AG04450 (cell line): ENCODE results near the gene RBM44. TPM values are rescaled to one million over a fixed set of nuclear protein-coding genes. Genes with fewer than 3 reads are reported as not detected.

Experiments used
- CTCF ChIA-PET: fragments of 300-600, 350-600 bp; formaldehyde crosslinking; extraction: SDS; loops from one replicate; lab custom pipeline; 2022; ENCODE audit warnings: antibody characterized with exemption, inconsistent platforms; lab: Charles Lee
- POLR2A ChIA-PET: fragments of 350-600 bp; formaldehyde crosslinking; extraction: SDS; loops from one replicate; lab custom pipeline; 2021; ENCODE audit warnings: antibody characterized with exemption, inconsistent platforms; lab: Yijun Ruan, JAX
- DNase-seq: peaks from one replicate; pipeline ENCODE4 v3.0.0-alpha.2; 2011; ENCODE audit warnings: low read depth, low spot score
- H3K27ac ChIP-seq: one replicate; pipeline ENCODE4 v1.5.1; 2012; ENCODE audit warnings: low read depth, low read length, control low read depth
- H3K27me3 ChIP-seq: one replicate; pipeline ENCODE4 v1.6.0; 2012; ENCODE audit warnings: low read length; ENCODE audit not compliant: control insufficient read depth, insufficient read depth
- H3K4me3 ChIP-seq: 2 replicates; pipeline ENCODE4 v1.5.1; 2011; ENCODE audit warnings: mild to moderate bottlenecking, low read depth, low read length, control low read depth
- H3K9me3 ChIP-seq: 2 replicates; pipeline ENCODE4 v1.5.1; 2012; ENCODE audit warnings: low read length; ENCODE audit not compliant: control insufficient read depth, insufficient read depth
- CTCF ChIP-seq: IDR thresholded peaks from 2 replicates; pipeline ENCODE4 v1.5.1; 2011; ENCODE audit warnings: low read depth, low read length, control low read depth, inconsistent platforms
- polyA plus RNA-seq: library from polyadenylated mRNA; depleted of rRNA; stranded (reverse); fragments of >200 nt; gene quantifications from 2 replicates; pipeline ENCODE4 v1.2.3, GENCODE V29; 2011

Gene RBM44
- polyA plus RNA-seq, 1 experiment: 0.16 TPM

GRCh38 chr2:237885111-237885930 lies 86.7 kb downstream of the RBM44 start:
- no peaks in the 10 kb centered on the region for H3K27me3 ChIP-seq
- CTCF ChIA-PET: no interaction called here
- TF ChIP-seq CTCF: no peak

GRCh38 chr2:237885931-237886684 lies 87.5 kb downstream of the RBM44 start:
- Histone ChIP-seq H3K9me3 (no peaks in the 10 kb centered on the region; the same call in 1 of the 2 replicates), H3K27me3 (no peaks in the 10 kb centered on the region), H3K4me3 (no peak overlapping the region), H3K27ac (peak overlapping the region; percentile 21)
- no peak for DNase-seq
- POLR2A ChIA-PET: interaction anchor here (1.4 kb wide), 1 partner anchor 22 kb away, joined by 4 read pairs; no protein-coding TSS in a partner anchor
- TF ChIP-seq CTCF: no peak
- CTCF ChIA-PET: no interaction called here

More at GRCh38 chr2:237885111-237885930, 86.7 kb downstream of the RBM44 start:
- H3K4me3 ChIP-seq: no peak overlapping the region
- peak overlapping the region; percentile 11 for H3K27ac ChIP-seq
- no peak for DNase-seq
- POLR2A ChIA-PET: no interaction called here
- no peaks in the 10 kb centered on the region; the same call in 1 of the 2 replicates for H3K9me3 ChIP-seq

- DNase-seq: peak; percentile 55
- H3K27ac ChIP-seq: peak overlapping the region; percentile 47
- TF ChIP-seq CTCF: no peak
- POLR2A ChIA-PET: interaction anchor here (1.4 kb wide), 1 partner anchor 23 kb away, joined by 4 read pairs; no protein-coding TSS in a partner anchor
- CTCF ChIA-PET: interaction anchor here (0.6 kb wide), 1 partner anchor 242 kb away, joined by 6 read pairs; no protein-coding TSS in a partner anchor
- no peaks in the 10 kb centered on the region; the same call in 1 of the 2 replicates for H3K9me3 ChIP-seq
- no peaks in the 10 kb centered on the region for H3K27me3 ChIP-seq
- no peak overlapping the region for H3K4me3 ChIP-seq
Measured at GRCh38 chr2:237886685-237887481, 88.3 kb downstream of the RBM44 start.

GRCh38 chr2:237888389-237888788 lies 89.8 kb downstream of the RBM44 start:
- no peak for TF ChIP-seq CTCF
- H3K27me3 ChIP-seq: no peaks in the 10 kb centered on the region
- H3K9me3 ChIP-seq: no peaks in the 10 kb centered on the region; the same call in 1 of the 2 replicates
- ChIA-PET POLR2A (interaction anchor here (0.6 kb wide), 1 partner anchor 66 kb away, joined by 14 read pairs; no protein-coding TSS in a partner anchor), CTCF (no interaction called here)
- DNase-seq: no peak
- no peak overlapping the region for H3K27ac ChIP-seq
- H3K4me3 ChIP-seq: no peak overlapping the region
